ENCODE results near the gene ENOX2. TPM values are rescaled to one million over a fixed set of nuclear protein-coding genes. Genes with fewer than 3 reads are reported as not detected.

ENOX2 gene
- total RNA-seq, 2 experiments from 2014 or later = 14.5 to 16.9 TPM

- H3K27ac Mint-ChIP-seq = no peak overlapping the region
- no peaks in the 10 kb centered on the region for H3K9me3 Mint-ChIP-seq (ENCODE audit: low read depth)
- no peaks in the 10 kb centered on the region for H3K36me3 Mint-ChIP-seq
- no peak for DNase-seq
- no peaks in the 10 kb centered on the region for H3K4me1 Mint-ChIP-seq
- no peak overlapping the region for H3K4me3 Mint-ChIP-seq
- no peaks in the 10 kb centered on the region for H3K27me3 Mint-ChIP-seq
- ATAC-seq = no peak
- CTCF ChIA-PET = no interaction called here
These were observed 156.2 kb downstream of the ENOX2 start for GRCh38 chrX:130746709-130747342.

GRCh38 chrX:130746077-130746476 lies 156.9 kb downstream of the ENOX2 start:
- Mint-ChIP-seq H3K27me3 (no peaks in the 10 kb centered on the region), H3K27ac (no peak overlapping the region), H3K36me3 (no peaks in the 10 kb centered on the region), H3K4me3 (no peak overlapping the region), H3K4me1 (no peaks in the 10 kb centered on the region), H3K9me3 (ENCODE audit: low read depth) (no peaks in the 10 kb centered on the region)
- DNase-seq (no peak), ATAC-seq (no peak)
- CTCF ChIA-PET = interaction anchor here (0.7 kb wide), 1 partner anchor 10 kb away, joined by 3 read pairs; no protein-coding TSS in a partner anchor

- Mint-ChIP-seq H3K4me3 (no peak overlapping the region), H3K27ac (no peak overlapping the region), H3K4me1 (no peaks in the 10 kb centered on the region), H3K36me3 (no peaks in the 10 kb centered on the region), H3K27me3 (no peaks in the 10 kb centered on the region), H3K9me3 (ENCODE audit: low read depth) (no peaks in the 10 kb centered on the region)
- DNase-seq (no peak), ATAC-seq (no peak)
- CTCF ChIA-PET = interaction anchor here (0.5 kb wide), 1 partner anchor 516 kb away, joined by 4 read pairs; no protein-coding TSS in a partner anchor
These were observed 161.4 kb downstream of the ENOX2 start for GRCh38 chrX:130741584-130741983.

- ATAC-seq = no peak
- H3K4me3 Mint-ChIP-seq = no peak overlapping the region
- no peak overlapping the region for H3K27ac Mint-ChIP-seq
- no peak for DNase-seq
- H3K27me3 Mint-ChIP-seq = no peaks in the 10 kb centered on the region
- CTCF ChIA-PET = interaction anchor here (0.5 kb wide), 1 partner anchor 516 kb away, joined by 4 read pairs; no protein-coding TSS in a partner anchor
- no peaks in the 10 kb centered on the region for H3K4me1 Mint-ChIP-seq
- H3K36me3 Mint-ChIP-seq = no peaks in the 10 kb centered on the region
- H3K9me3 Mint-ChIP-seq (ENCODE audit: low read depth) = no peaks in the 10 kb centered on the region
These were observed 161.9 kb downstream of the ENOX2 start for GRCh38 chrX:130741151-130741550.

GRCh38 chrX:130738638-130739195 lies 164.3 kb downstream of the ENOX2 start:
- H3K4me1 Mint-ChIP-seq = no peaks in the 10 kb centered on the region
- no peak for ATAC-seq
- CTCF ChIA-PET = no interaction called here
- no peak overlapping the region for H3K4me3 Mint-ChIP-seq
- H3K27ac Mint-ChIP-seq = no peak overlapping the region
- no peaks in the 10 kb centered on the region for H3K27me3 Mint-ChIP-seq
- H3K36me3 Mint-ChIP-seq = no peaks in the 10 kb centered on the region
- DNase-seq = no peak
- H3K9me3 Mint-ChIP-seq (ENCODE audit: low read depth) = no peaks in the 10 kb centered on the region

- CTCF ChIA-PET = no interaction called here
- peaks cover 12% of the 10 kb centered on the region for H3K36me3 Mint-ChIP-seq
- H3K4me3 Mint-ChIP-seq = no peak overlapping the region
- DNase-seq (no peak), ATAC-seq (no peak)
- H3K27me3 Mint-ChIP-seq = no peaks in the 10 kb centered on the region
- peaks cover 5% of the 10 kb centered on the region for H3K9me3 Mint-ChIP-seq (ENCODE audit: low read depth)
- H3K4me1 Mint-ChIP-seq = no peaks in the 10 kb centered on the region
- no peak overlapping the region for H3K27ac Mint-ChIP-seq
These were observed 168.3 kb downstream of the ENOX2 start for GRCh38 chrX:130734713-130735112.

GRCh38 chrX:130728208-130728607 lies 174.8 kb downstream of the ENOX2 start:
- H3K27me3 Mint-ChIP-seq = no peaks in the 10 kb centered on the region
- no peak for DNase-seq
- H3K4me1 Mint-ChIP-seq = no peaks in the 10 kb centered on the region
- CTCF ChIA-PET = no interaction called here
- H3K27ac Mint-ChIP-seq = no peak overlapping the region
- H3K4me3 Mint-ChIP-seq = no peak overlapping the region
- peaks cover 9% of the 10 kb centered on the region for H3K9me3 Mint-ChIP-seq (ENCODE audit: low read depth)
- peaks cover 24% of the 10 kb centered on the region for H3K36me3 Mint-ChIP-seq
- no peak for ATAC-seq

- Mint-ChIP-seq H3K4me1 (no peaks in the 10 kb centered on the region), H3K4me3 (no peak overlapping the region), H3K9me3 (ENCODE audit: low read depth) (peaks cover 4% of the 10 kb centered on the region), H3K27me3 (no peaks in the 10 kb centered on the region), H3K36me3 (peaks cover 18% of the 10 kb centered on the region), H3K27ac (no peak overlapping the region)
- ATAC-seq = no peak
- no peak for DNase-seq
- CTCF ChIA-PET = no interaction called here
These were observed 176.3 kb downstream of the ENOX2 start for GRCh38 chrX:130726661-130727060.

GRCh38 chrX:130725519-130725918 lies 177.5 kb downstream of the ENOX2 start:
- peaks cover 18% of the 10 kb centered on the region for H3K36me3 Mint-ChIP-seq
- no peak overlapping the region for H3K27ac Mint-ChIP-seq
- H3K27me3 Mint-ChIP-seq = no peaks in the 10 kb centered on the region
- no peak overlapping the region for H3K4me3 Mint-ChIP-seq
- no peaks in the 10 kb centered on the region for H3K4me1 Mint-ChIP-seq
- CTCF ChIA-PET = no interaction called here
- H3K9me3 Mint-ChIP-seq (ENCODE audit: low read depth) = peaks cover 4% of the 10 kb centered on the region
- DNase-seq (no peak), ATAC-seq (no peak)

- no peaks in the 10 kb centered on the region for H3K9me3 Mint-ChIP-seq (ENCODE audit: low read depth)
- H3K4me3 Mint-ChIP-seq = no peak overlapping the region
- peaks cover 13% of the 10 kb centered on the region for H3K4me1 Mint-ChIP-seq
- ATAC-seq (no peak), DNase-seq (no peak)
- no peaks in the 10 kb centered on the region for H3K27me3 Mint-ChIP-seq
- CTCF ChIA-PET = no interaction called here
- H3K27ac Mint-ChIP-seq = no peak overlapping the region
- no peaks in the 10 kb centered on the region for H3K36me3 Mint-ChIP-seq
These were observed 183.6 kb downstream of the ENOX2 start for GRCh38 chrX:130719413-130719812.

GRCh38 chrX:130718137-130718536 lies 184.9 kb downstream of the ENOX2 start:
- Mint-ChIP-seq H3K27me3 (no peaks in the 10 kb centered on the region), H3K27ac (no peak overlapping the region), H3K4me3 (no peak overlapping the region), H3K9me3 (ENCODE audit: low read depth) (no peaks in the 10 kb centered on the region), H3K36me3 (no peaks in the 10 kb centered on the region), H3K4me1 (peaks cover 13% of the 10 kb centered on the region)
- ATAC-seq = no peak
- CTCF ChIA-PET = no interaction called here
- DNase-seq = no peak

- no peaks in the 10 kb centered on the region for H3K27me3 Mint-ChIP-seq
- CTCF ChIA-PET = no interaction called here
- H3K4me1 Mint-ChIP-seq = peaks cover 13% of the 10 kb centered on the region
These were observed 186.1 kb downstream of the ENOX2 start for GRCh38 chrX:130716781-130717413.

GRCh38 chrX:130716346-130716745 lies 186.7 kb downstream of the ENOX2 start:
- H3K27ac Mint-ChIP-seq = no peak overlapping the region

More at GRCh38 chrX:130716781-130717413, 186.1 kb downstream of the ENOX2 start:
- Mint-ChIP-seq H3K4me3 (no peak overlapping the region), H3K9me3 (ENCODE audit: low read depth) (no peaks in the 10 kb centered on the region), H3K36me3 (no peaks in the 10 kb centered on the region), H3K27ac (no peak overlapping the region)
- ATAC-seq = no peak
- DNase-seq = no peak

GRCh38 chrX:130715299-130715698 lies 187.7 kb downstream of the ENOX2 start:
- Mint-ChIP-seq H3K9me3 (ENCODE audit: low read depth) (no peaks in the 10 kb centered on the region), H3K4me3 (no peak overlapping the region), H3K36me3 (no peaks in the 10 kb centered on the region), H3K27me3 (no peaks in the 10 kb centered on the region), H3K4me1 (peaks cover 13% of the 10 kb centered on the region), H3K27ac (no peak overlapping the region)
- ATAC-seq = no peak
- no peak for DNase-seq
- CTCF ChIA-PET = no interaction called here

More at GRCh38 chrX:130716346-130716745, 186.7 kb downstream of the ENOX2 start:
- Mint-ChIP-seq H3K9me3 (ENCODE audit: low read depth) (no peaks in the 10 kb centered on the region), H3K4me1 (peaks cover 13% of the 10 kb centered on the region), H3K36me3 (no peaks in the 10 kb centered on the region), H3K4me3 (no peak overlapping the region), H3K27me3 (no peaks in the 10 kb centered on the region)
- no peak for ATAC-seq
- CTCF ChIA-PET = no interaction called here
- DNase-seq = no peak
